Bronchial epithelial cell (primary cell): ENCODE data around the gene VWA8. TPM values are rescaled to one million over a fixed set of nuclear protein-coding genes. Genes with fewer than 3 reads are reported as not detected.
"Not testable (repeated sequence)": the region's sequence is repeated elsewhere in the genome, so short reads cannot be mapped to it uniquely, and the experiment has no call there.

Experiments
- DNase-seq: peaks from one replicate; pipeline ENCODE4 v3.0.0-alpha.2; 2010; ENCODE audit warnings: low read depth
- FAIRE-seq: peaks from 2 replicates; lab custom pipeline; 2011; peaks lifted over from hg19 to GRCh38; lab: Jason Lieb, UNC
- H3K27me3 ChIP-seq: 2 replicates; pipeline ENCODE4 v1.5.1; 2011; ENCODE audit warnings: low read length; ENCODE audit not compliant: control insufficient read depth, insufficient read depth
- H3K36me3 ChIP-seq: 2 replicates; pipeline ENCODE4 v1.5.1; 2011; ENCODE audit warnings: low read length; ENCODE audit not compliant: control insufficient read depth, insufficient read depth
- H3K4me3 ChIP-seq: 2 replicates; pipeline ENCODE4 v1.5.1; 2011; ENCODE audit warnings: mild to moderate bottlenecking, low read depth, low read length, control low read depth
- total RNA-seq: library from RNA; depleted of rRNA; stranded (reverse); fragments of >200 nt; gene quantifications from 2 replicates; pipeline ENCODE4 v1.2.1, GENCODE V29; 2014
- TF ChIP-seq, protein P1 (sequence below): IDR thresholded peaks from 2 replicates; pipeline ENCODE4 v1.5.1; 2011; ENCODE audit warnings: mild to moderate bottlenecking, moderate library complexity, low read length, control low read depth, inconsistent platforms; ENCODE audit not compliant: insufficient read depth, severe bottlenecking

The VWA8 gene
- total RNA-seq, 1 donor from 2014 or later = 17.1 TPM

DNA sequence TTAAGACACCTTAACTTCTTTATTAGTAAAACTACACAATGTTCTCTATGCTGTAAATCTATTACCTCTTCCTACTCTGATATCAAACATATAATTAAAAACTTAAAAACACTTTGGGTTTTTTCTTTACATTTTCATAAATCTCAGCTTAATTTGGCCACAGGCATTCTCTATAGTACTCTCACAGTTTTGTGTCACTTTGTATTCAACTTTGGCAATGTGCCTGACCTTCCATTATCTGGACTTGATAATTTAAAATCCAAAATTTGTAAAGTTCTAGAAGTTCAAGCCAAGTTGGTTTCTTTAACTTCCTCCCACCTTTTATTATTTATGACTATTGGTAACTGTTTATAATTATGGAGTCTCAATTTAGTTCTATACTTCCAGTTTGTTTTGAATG is 46.4 kb downstream of the VWA8 start:
- H3K4me3 ChIP-seq = no peak overlapping the region
- H3K27me3 ChIP-seq = no peaks in the 10 kb centered on the region
- TF ChIP-seq, protein P1, sequence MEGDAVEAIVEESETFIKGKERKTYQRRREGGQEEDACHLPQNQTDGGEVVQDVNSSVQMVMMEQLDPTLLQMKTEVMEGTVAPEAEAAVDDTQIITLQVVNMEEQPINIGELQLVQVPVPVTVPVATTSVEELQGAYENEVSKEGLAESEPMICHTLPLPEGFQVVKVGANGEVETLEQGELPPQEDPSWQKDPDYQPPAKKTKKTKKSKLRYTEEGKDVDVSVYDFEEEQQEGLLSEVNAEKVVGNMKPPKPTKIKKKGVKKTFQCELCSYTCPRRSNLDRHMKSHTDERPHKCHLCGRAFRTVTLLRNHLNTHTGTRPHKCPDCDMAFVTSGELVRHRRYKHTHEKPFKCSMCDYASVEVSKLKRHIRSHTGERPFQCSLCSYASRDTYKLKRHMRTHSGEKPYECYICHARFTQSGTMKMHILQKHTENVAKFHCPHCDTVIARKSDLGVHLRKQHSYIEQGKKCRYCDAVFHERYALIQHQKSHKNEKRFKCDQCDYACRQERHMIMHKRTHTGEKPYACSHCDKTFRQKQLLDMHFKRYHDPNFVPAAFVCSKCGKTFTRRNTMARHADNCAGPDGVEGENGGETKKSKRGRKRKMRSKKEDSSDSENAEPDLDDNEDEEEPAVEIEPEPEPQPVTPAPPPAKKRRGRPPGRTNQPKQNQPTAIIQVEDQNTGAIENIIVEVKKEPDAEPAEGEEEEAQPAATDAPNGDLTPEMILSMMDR = no peak
- FAIRE-seq (no peak), DNase-seq (no peak)
- H3K36me3 ChIP-seq = no peaks in the 10 kb centered on the region

DNA sequence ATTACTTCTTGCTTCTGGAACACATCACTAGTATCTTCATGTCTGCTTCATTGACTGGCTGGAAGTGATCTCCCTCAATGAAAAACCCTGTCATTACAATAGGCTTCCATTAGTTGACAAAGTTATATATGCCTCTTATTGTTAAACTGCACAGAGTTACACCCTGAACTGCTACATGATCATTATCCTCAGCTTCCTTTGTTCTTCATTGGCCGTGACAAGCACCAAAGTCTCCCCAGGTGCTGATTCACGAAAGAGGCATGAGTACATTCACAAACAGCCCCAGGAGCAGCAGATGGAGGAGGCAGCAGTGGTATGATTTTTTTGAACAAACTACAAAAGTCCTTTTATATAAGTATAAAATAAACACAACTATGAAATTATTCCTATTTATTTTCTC is 51.4 kb downstream of the VWA8 start:
- FAIRE-seq (peak; percentile 93), DNase-seq (peak; percentile 68)
- TF ChIP-seq, protein P1 = no peak
- H3K27me3 ChIP-seq = no peaks in the 10 kb centered on the region
- no peak overlapping the region for H3K4me3 ChIP-seq
- no peaks in the 10 kb centered on the region for H3K36me3 ChIP-seq

DNA sequence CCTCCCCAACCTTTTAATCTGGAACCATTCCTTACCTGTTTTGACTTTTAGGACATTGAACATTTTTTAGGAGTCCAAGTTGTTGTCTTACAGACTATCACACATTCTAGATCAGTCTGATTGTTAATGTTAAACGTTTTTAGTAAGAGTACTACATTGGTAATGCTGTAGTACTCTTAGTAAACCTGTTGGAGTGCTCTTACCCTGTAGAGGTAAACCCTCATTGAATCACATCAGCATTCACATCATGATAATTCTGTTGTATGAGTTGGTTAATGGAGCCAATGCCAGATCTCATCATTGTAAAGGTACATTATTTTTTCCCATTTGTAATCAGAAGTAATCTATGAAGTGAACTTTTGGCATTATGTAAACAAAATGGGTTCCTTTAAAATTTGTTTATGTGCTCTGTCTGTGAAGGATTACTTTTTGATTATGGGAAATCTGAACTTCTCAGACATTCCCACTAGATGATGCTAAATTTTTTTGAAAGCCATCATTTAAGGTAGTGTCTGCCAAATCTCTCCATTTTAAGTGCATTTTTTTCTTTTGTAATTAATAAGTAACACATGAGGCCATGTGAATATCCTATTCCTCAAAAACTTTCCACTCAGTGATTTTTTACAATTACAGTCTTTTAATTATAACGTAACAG is 55.2 kb downstream of the VWA8 start:
- H3K27me3 ChIP-seq = no peaks in the 10 kb centered on the region
- DNase-seq = peak; percentile 72
- no peaks in the 10 kb centered on the region for H3K36me3 ChIP-seq
- no peak overlapping the region for H3K4me3 ChIP-seq
- TF ChIP-seq, protein P1 = peak; percentile 64
- FAIRE-seq = no peak

DNA sequence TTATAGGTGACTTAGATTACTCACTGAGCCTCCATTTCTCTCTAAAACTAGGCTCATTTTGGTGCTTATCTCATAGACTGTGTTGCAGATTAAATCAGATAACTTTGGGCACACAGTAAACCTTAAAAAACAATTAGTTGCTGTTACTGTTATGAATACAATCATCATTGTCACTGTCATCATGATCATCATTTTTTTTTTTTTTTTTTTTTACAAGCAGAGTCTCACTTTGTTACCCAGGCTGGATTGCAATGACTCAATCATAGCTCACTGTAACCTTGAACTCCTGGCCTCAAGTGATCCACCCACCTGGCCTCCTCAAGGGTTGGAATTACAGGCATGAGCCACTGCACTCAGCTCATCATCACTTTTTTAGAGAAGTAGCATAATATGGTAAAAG is 60.0 kb downstream of the VWA8 start:
- H3K4me3 ChIP-seq = no peak overlapping the region

DNA sequence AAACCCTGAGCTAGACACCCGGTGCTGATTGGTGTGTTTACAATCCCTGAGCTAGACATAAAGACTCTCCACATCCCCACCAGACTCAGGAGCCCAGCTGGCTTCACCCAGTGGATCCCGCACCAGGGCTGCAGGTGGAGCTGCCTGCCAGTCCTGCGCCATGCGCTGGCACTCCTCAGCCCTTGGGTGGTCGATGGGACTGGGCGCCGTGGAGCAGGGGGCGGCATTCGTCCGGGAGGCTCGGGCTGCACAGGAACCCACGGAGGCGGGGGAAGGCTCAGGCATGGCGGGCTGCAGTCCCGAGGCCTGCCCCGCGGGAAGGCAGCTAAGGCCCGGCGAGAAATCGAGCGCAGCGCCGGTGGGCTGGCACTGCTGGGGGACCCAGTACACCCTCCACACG is 62.5 kb downstream of the VWA8 start:
- H3K27me3 ChIP-seq, H3K4me3 ChIP-seq, FAIRE-seq, H3K36me3 ChIP-seq, DNase-seq: not testable (repeated sequence)

More for the DNA sequence above, 60.0 kb downstream of the VWA8 start:
- Histone ChIP-seq H3K27me3 (no peaks in the 10 kb centered on the region), H3K36me3 (no peaks in the 10 kb centered on the region)
- TF ChIP-seq, protein P1 = no peak
- DNase-seq = peak; percentile 15
- no peak for FAIRE-seq

DNA sequence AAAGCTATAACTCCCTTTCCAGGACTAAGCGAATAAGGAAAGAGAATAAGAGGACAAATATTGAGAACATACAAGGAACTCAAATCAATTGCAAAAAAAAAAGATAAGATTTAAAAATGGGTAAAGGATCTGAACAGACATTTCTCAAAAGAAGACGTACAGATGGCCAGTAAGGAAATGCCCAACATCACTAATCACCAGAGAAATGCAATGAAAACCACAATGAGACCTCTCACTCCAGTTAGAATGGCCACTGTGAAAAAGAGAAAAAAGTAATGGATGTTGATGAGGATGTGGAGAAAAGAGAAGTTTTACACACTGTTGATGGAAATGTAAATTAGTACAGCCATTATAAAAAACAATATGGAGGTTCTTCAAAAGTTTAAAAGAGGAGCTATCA is 63.8 kb downstream of the VWA8 start:
- no peak for FAIRE-seq
- DNase-seq = no peak
- H3K27me3 ChIP-seq = no peaks in the 10 kb centered on the region
- TF ChIP-seq, protein P1 = no peak
- H3K4me3 ChIP-seq = no peak overlapping the region
- H3K36me3 ChIP-seq = no peaks in the 10 kb centered on the region
